Lower leg skin (tissue), 3 donors: ENCODE results near the gene S100A13.

ENCODE experiments used
- CTCF ChIP-seq, 3 donors: fragments of 450-650 bp; IDR thresholded peaks; one replicate each; pipeline ENCODE4 v1.5.1; 2016; ENCODE audit warnings: antibody characterized with exemption in 3 of 3, mild to moderate bottlenecking in 3 of 3, moderate library complexity in 2 of 3
- POLR2A ChIP-seq, 2 donors: fragments of 450-650 bp; IDR thresholded peaks; one replicate each; pipeline ENCODE4 v1.6.1; 2016 to 2017; ENCODE audit warnings: antibody characterized with exemption in 2 of 2, mild to moderate bottlenecking in 1 of 2, moderate library complexity in 1 of 2

DNA sequence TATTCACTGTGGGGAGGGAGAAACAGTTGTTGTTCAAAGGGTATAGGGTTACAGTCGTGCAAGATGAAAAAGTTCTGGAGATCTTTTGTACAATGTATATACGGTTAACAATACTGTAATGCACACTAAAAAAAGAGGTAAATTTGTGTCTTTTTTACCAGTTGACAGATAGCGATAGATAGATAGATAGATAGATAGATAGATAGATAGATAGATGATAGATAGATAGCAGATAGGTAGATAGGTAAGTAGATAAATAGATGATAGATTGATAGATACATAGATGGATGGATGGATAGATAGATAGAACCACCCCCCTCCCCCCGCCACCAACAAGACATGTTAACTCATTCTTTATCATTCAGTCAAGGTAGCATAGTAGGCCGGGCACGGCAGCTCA lies 24.6 kb downstream of the S100A13 start:
- no peak for TF ChIP-seq CTCF (IDR thresholded peaks at IDR 0.05)
- TF ChIP-seq POLR2A (IDR thresholded peaks at IDR 0.05), result no peak
